Mesenteric fat pad (tissue), 1 donor: ENCODE data around the gene VOPP1. TPM values are rescaled to one million over a fixed set of nuclear protein-coding genes. Genes with fewer than 3 reads are reported as not detected.

ENCODE experiments used
- DNase-seq: peaks from one replicate; pipeline ENCODE4 v3.0.0-alpha.2; 2020; ENCODE audit warnings: low spot score
- total RNA-seq: library from RNA; stranded (reverse); fragmentation: NEBNext Ultra II Directional; extraction: Animal tissue kit (Norgen Biotek cat#: 25700); gene quantifications from one replicate; pipeline ENCODE4 v1.2.1, GENCODE V29; 2021
- donor health status: DM: yes; HTN: yes; CAD: no.

Gene VOPP1
- total RNA-seq, 1 donor from 2014 or later, result 69.5 TPM

- DNase-seq, result no peak
Observed at GRCh38 chr7:55440040-55440690, 132.1 kb downstream of the VOPP1 start.

- no peak for DNase-seq
Observed at GRCh38 chr7:55439627-55440026, 132.7 kb downstream of the VOPP1 start.

GRCh38 chr7:55438757-55439525 lies 133.4 kb downstream of the VOPP1 start:
- no peak for DNase-seq

- no peak for DNase-seq
Observed at GRCh38 chr7:55438085-55438756, 134.1 kb downstream of the VOPP1 start.

GRCh38 chr7:55437375-55437774 lies 134.9 kb downstream of the VOPP1 start:
- DNase-seq, result no peak

- DNase-seq, result no peak
Observed at GRCh38 chr7:55436457-55436856, 135.8 kb downstream of the VOPP1 start.

- DNase-seq, result no peak
Observed at GRCh38 chr7:55435466-55435865, 136.8 kb downstream of the VOPP1 start.

- no peak for DNase-seq
Observed at GRCh38 chr7:55432939-55433784, 139.1 kb downstream of the VOPP1 start.

GRCh38 chr7:55432506-55432905 lies 139.8 kb downstream of the VOPP1 start:
- no peak for DNase-seq

- DNase-seq, result no peak
Observed at GRCh38 chr7:55431898-55432297, 140.4 kb downstream of the VOPP1 start.

- no peak for DNase-seq
Observed at GRCh38 chr7:55429835-55430499, 142.3 kb downstream of the VOPP1 start.

- no peak for DNase-seq
Observed at GRCh38 chr7:55427800-55428199, 144.5 kb downstream of the VOPP1 start.

GRCh38 chr7:55427342-55427741 lies 145.0 kb downstream of the VOPP1 start:
- no peak for DNase-seq

GRCh38 chr7:55426676-55427075 lies 145.6 kb downstream of the VOPP1 start:
- DNase-seq, result no peak

GRCh38 chr7:55425141-55425752 lies 147.1 kb downstream of the VOPP1 start:
- no peak for DNase-seq

- DNase-seq, result no peak
Observed at GRCh38 chr7:55423891-55424290, 148.4 kb downstream of the VOPP1 start.

- DNase-seq, result no peak
Observed at GRCh38 chr7:55423277-55423711, 149.0 kb downstream of the VOPP1 start.
